OCI-LY7 (cell line): Measurements from ENCODE around the gene IGFBP6. TPM values are rescaled to one million over a fixed set of nuclear protein-coding genes. Genes with fewer than 3 reads are reported as not detected.

Experiments
- Bru-seq: library from RNA; stranded (reverse); fragments of 400-500 nt; gene quantifications from one replicate; lab custom pipeline; 2021; lab: Mats Ljungman, UMichigan
- BruChase-seq, 2 experiments: library from RNA; stranded (reverse); fragments of 400-500 nt; gene quantifications; one replicate each; lab custom pipeline; 2021; lab: Mats Ljungman, UMichigan
- BruUV-seq: library from RNA; stranded (reverse); fragments of 400-500 nt; replicated peaks from 2 replicates; lab custom pipeline; 2021; lab: Mats Ljungman, UMichigan
- CTCF ChIA-PET: fragments of 300-600 bp; sonication (Branson Sonifier 250); formaldehyde crosslinking; loops from one replicate; lab custom pipeline; 2022; ENCODE audit warnings: antibody characterized with exemption; ENCODE audit not compliant: unreplicated experiment; lab: Charles Lee
- POLR2A ChIA-PET: fragments of 300-600 bp; sonication (Branson Sonifier 250); formaldehyde crosslinking; loops from one replicate; lab custom pipeline; 2022; ENCODE audit warnings: antibody characterized with exemption; lab: Charles Lee
- DNase-seq: peaks from one replicate; pipeline ENCODE4 v3.0.0-alpha.2; 2015; ENCODE audit warnings: low spot score
- H2AFZ ChIP-seq: fragments of 200-600 bp; sonication (generic), shearing (Covaris generic); 2 replicates; pipeline ENCODE4 v1.6.1; 2014; ENCODE audit warnings: mild to moderate bottlenecking, antibody characterized with exemption, low read length, moderate library complexity
- H3K27ac ChIP-seq: fragments of 200-600 bp; sonication (generic); 2 replicates; pipeline ENCODE4 v1.5.1; 2014; ENCODE audit warnings: mixed run types, low read depth, mild to moderate bottlenecking, moderate library complexity, low read length, inconsistent platforms; ENCODE audit not compliant: poor library complexity, severe bottlenecking
- H3K36me3 ChIP-seq: fragments of 200-600 bp; sonication (generic); 2 replicates; pipeline ENCODE4 v1.6.1; 2014; ENCODE audit warnings: mild to moderate bottlenecking, antibody characterized with exemption, low read length, moderate library complexity, mixed read lengths; ENCODE audit not compliant: insufficient read depth
- H3K4me1 ChIP-seq: fragments of 200-600 bp; sonication (generic); 2 replicates; pipeline ENCODE4 v1.5.1; 2014; ENCODE audit warnings: mild to moderate bottlenecking, low read length; ENCODE audit not compliant: insufficient read depth, poor library complexity, severe bottlenecking
- H3K4me2 ChIP-seq: fragments of 200-600 bp; sonication (generic); 2 replicates; pipeline ENCODE4 v1.6.1; 2014; ENCODE audit warnings: mild to moderate bottlenecking, low read length
- H3K4me3 ChIP-seq: fragments of 200-600 bp; sonication (generic); 2 replicates; pipeline ENCODE4 v1.5.1; 2014; ENCODE audit warnings: mild to moderate bottlenecking, low read depth, low read length; ENCODE audit not compliant: poor library complexity, severe bottlenecking
- H3K79me2 ChIP-seq: fragments of 200-600 bp; sonication (generic); 2 replicates; pipeline ENCODE4 v1.6.1; 2016; ENCODE audit warnings: low read depth, mild to moderate bottlenecking, low read length, moderate library complexity, mixed read lengths; ENCODE audit not compliant: insufficient read depth
- H3K9me2 ChIP-seq: fragments of 200-600 bp; sonication (generic); 2 replicates; pipeline ENCODE4 v1.6.1; 2016; ENCODE audit warnings: mild to moderate bottlenecking, low read length, mixed read lengths; ENCODE audit not compliant: insufficient read depth
- H3K9me3 ChIP-seq: fragments of 200-600 bp; sonication (generic); 2 replicates; pipeline ENCODE4 v1.6.1; 2014; ENCODE audit warnings: mild to moderate bottlenecking, mixed run types, low read length, mixed read lengths
- H4K20me1 ChIP-seq: fragments of 200-600 bp; sonication (generic); 2 replicates; pipeline ENCODE4 v1.6.1; 2014; ENCODE audit warnings: mild to moderate bottlenecking, antibody characterized with exemption, low read length, moderate library complexity, mixed read lengths; ENCODE audit not compliant: insufficient read depth
- EZH2phosphoT487 ChIP-seq: fragments of 200-600 bp; sonication (generic); IDR thresholded peaks from 2 replicates; pipeline ENCODE4 v1.6.1; 2018; ENCODE audit warnings: low read depth, borderline replicate concordance, mild to moderate bottlenecking, mixed run types, antibody characterized with exemption, low read length, moderate library complexity, mixed read lengths
- intact Hi-C: fragments of 100-400 bp; cut with micrococcal nuclease; formaldehyde crosslinking; loops from one replicate; pipeline ENCODE4 v1.10.0; 2022; ENCODE audit not compliant: unreplicated experiment
- long read RNA-seq: library from polyadenylated mRNA; stranded (forward); transcript quantifications from one replicate; pipeline ENCODE4 v2.0.0, GENCODE V29; 2022
- total RNA-seq, 2 experiments: library from RNA; depleted of rRNA in 1 of 2; stranded (reverse); fragments of >200 nt in 1 of 2; shearing (Covaris generic) in 1 of 2; gene quantifications; 2 replicates each; pipeline ENCODE4 v1.2.3, GENCODE V29; 2014 to 2022
- TF ChIP-seq, protein P1 (sequence below): fragments of 200-600 bp; sonication (generic); conservative IDR thresholded peaks from 2 replicates; pipeline ENCODE4 v1.5.1; 2014; ENCODE audit warnings: mild to moderate bottlenecking, antibody characterized with exemption, low read length, moderate library complexity, mixed read lengths

Gene IGFBP6, protein sequence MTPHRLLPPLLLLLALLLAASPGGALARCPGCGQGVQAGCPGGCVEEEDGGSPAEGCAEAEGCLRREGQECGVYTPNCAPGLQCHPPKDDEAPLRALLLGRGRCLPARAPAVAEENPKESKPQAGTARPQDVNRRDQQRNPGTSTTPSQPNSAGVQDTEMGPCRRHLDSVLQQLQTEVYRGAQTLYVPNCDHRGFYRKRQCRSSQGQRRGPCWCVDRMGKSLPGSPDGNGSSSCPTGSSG
- total RNA-seq (2014; rRNA removed; shearing (Covaris generic)) (not detected in 2 replicates), total RNA-seq (2022) (1.2 and 2.9 TPM in 2 replicates), Bru-seq, nascent RNA (percentile 20 among the genes with signal in this experiment), BruChase-seq, experiment 1, labeled RNA remaining after a 6-hour chase (percentile 24 among the genes with signal in this experiment), BruChase-seq, experiment 2, labeled RNA remaining after a 2-hour chase (percentile 13 among the genes with signal in this experiment)
- long read RNA-seq, partial matches to known transcripts = 0 of 2 reads
- long read RNA-seq, other reads (novel, unspliced or antisense) = 0 of 2 reads

DNA sequence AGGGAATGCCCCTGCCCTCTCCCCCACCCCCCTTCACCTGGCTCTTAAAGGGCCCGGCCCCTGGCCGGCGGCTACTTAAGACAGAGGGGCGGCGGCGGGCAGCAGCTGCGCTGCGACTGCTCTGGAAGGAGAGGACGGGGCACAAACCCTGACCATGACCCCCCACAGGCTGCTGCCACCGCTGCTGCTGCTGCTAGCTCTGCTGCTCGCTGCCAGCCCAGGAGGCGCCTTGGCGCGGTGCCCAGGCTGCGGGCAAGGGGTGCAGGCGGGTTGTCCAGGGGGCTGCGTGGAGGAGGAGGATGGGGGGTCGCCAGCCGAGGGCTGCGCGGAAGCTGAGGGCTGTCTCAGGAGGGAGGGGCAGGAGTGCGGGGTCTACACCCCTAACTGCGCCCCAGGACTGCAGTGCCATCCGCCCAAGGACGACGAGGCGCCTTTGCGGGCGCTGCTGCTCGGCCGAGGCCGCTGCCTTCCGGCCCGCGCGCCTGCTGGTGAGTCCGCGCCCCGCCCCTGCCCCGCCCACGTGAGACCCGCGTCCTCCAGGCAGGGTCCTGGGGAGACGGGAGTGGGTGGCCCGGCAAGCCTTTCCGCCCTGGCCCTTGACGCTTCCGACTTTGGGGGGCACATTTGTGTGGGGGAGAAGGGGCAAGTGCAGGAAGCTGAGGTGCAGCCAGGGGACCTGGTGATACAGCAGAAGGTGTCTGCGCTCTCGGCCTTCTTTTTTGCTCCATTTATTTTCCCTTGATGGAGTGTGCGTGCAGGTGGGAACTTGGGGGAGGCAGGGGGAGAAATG is at the start of gene IGFBP6:
Gene IGFBP6 (plus strand): TSS at position 104 of the 790 bp plus-strand sequence. CDS start 51 bp downstream, at position 155.
- Histone ChIP-seq H3K36me3 (no peaks in the 10 kb centered on the region), H3K4me1 (peaks cover 25% of the 10 kb centered on the region), H3K9me3 (no peaks in the 10 kb centered on the region), H3K9me2 (no peaks in the 10 kb centered on the region), H3K4me2 (peak within 1 kb of the TSS; percentile 68), H4K20me1 (no peaks in the 10 kb centered on the region), H3K4me3 (peak within 1 kb of the TSS; percentile 57), H2AFZ (peak within 1 kb of the TSS; percentile 62; the same call in 1 of the 2 replicates), H3K27ac (no peak within 1 kb of the TSS), H3K79me2 (no peaks in the 10 kb centered on the region)
- intact Hi-C loops = no loop called here
- TF ChIP-seq, protein P1, sequence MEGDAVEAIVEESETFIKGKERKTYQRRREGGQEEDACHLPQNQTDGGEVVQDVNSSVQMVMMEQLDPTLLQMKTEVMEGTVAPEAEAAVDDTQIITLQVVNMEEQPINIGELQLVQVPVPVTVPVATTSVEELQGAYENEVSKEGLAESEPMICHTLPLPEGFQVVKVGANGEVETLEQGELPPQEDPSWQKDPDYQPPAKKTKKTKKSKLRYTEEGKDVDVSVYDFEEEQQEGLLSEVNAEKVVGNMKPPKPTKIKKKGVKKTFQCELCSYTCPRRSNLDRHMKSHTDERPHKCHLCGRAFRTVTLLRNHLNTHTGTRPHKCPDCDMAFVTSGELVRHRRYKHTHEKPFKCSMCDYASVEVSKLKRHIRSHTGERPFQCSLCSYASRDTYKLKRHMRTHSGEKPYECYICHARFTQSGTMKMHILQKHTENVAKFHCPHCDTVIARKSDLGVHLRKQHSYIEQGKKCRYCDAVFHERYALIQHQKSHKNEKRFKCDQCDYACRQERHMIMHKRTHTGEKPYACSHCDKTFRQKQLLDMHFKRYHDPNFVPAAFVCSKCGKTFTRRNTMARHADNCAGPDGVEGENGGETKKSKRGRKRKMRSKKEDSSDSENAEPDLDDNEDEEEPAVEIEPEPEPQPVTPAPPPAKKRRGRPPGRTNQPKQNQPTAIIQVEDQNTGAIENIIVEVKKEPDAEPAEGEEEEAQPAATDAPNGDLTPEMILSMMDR = no peak
- TF ChIP-seq EZH2phosphoT487 = no peak
- DNase-seq = peak; percentile 56
- CTCF ChIA-PET = interaction anchor here (0.6 to 0.9 kb wide), 2 partner anchors 31 to 45 kb away, joined by 3 to 4 read pairs; no protein-coding TSS in a partner anchor
- POLR2A ChIA-PET = interaction anchor here (0.6 to 1.4 kb wide), 6 partner anchors 19 to 341 kb away, joined by 3 to 4 read pairs (median 4); partner anchors contain the start of gene SPRYD3
- no TSS peak for BruUV-seq

DNA sequence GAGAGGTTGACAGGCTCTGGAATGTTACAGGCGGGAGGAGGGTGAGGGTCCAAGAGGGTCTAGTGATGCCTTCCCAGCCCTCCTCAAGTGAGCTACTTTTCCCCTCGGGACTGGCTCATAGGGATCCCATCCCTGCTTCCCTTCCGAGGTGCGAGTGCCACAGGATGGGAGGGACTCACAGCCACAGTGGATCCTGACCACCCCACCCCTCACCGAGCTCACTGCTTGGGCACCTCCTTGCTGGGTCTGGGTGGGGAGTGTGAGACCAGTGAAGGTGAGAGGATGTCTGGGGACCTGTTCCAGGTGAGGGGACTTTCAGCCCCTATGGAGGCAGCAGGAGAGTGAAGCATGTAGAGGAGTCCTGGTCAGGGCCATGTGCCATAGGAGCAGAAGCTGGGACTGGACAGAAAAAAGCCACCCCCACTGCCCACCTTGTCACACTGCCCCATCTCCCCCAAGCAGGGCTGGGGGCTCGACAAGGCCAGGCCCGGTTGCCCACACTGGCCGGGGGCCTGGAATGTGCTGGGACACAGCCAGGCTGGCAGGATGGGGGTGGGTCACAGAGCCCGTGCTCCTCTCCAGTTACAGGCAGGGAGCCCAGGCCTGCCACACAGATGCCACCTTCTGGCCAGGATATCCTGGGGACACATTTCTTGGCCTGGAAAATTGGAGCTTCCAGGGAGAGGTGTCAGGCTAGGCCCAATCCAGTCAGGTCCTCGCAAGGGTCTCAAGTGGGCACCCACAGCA is 49.3 kb upstream of the IGFBP6 start:
- DNase-seq = no peak
- Histone ChIP-seq H3K79me2 (no peaks in the 10 kb centered on the region), H3K4me3 (peak overlapping the region; percentile 63), H3K9me2 (no peaks in the 10 kb centered on the region), H3K36me3 (no peaks in the 10 kb centered on the region; the same call in 1 of the 2 replicates), H3K4me1 (peaks cover 19% of the 10 kb centered on the region), H4K20me1 (no peaks in the 10 kb centered on the region), H3K9me3 (no peaks in the 10 kb centered on the region), H3K27ac (no peak overlapping the region), H3K4me2 (peak overlapping the region; percentile 68), H2AFZ (peak overlapping the region; percentile 63; the same call in 1 of the 2 replicates)
- no TSS peak for BruUV-seq
- TF ChIP-seq EZH2phosphoT487 = no peak
- TF ChIP-seq, protein P1 = peak; percentile 24
- ChIA-PET CTCF (interaction anchor here (0.6 to 1.4 kb wide), 2 partner anchors 31 to 169 kb away, joined by 5 to 6 read pairs; partner anchors contain the start of gene SPRYD3), POLR2A (interaction anchor here (1.2 to 1.3 kb wide), 2 partner anchors 18 to 49 kb away, joined by 3 to 4 read pairs; partner anchors contain the start of gene IGFBP6)
- intact Hi-C loops = no loop called here
